ENCODE results near the gene SPRING1.

SPRING1 gene

DNA sequence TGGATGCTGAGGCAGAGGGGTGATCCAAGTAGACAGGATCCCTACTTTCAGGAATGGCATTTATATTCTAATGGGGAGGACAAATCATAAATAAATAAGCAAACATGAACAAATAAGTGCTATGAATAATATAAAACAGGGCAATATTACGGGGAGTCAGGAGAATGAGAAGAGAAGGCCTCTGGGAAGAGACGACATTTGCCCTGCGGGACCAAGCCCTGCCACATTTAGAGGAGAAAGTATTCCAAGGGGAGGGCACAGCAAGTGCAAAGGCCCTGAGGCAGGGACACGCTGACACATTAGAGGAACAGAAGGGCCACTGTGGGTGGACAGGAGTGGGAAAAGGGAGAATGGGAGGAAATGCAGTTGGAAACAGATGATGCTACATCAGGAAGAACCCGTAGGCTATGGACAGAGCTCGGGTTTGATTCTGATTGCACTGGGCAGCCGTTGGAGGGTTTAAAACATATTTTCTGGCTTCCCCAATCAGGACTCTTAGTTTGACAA lies 1.6 kb upstream of the SPRING1 start:
- DNase-seq, result no peak

DNA sequence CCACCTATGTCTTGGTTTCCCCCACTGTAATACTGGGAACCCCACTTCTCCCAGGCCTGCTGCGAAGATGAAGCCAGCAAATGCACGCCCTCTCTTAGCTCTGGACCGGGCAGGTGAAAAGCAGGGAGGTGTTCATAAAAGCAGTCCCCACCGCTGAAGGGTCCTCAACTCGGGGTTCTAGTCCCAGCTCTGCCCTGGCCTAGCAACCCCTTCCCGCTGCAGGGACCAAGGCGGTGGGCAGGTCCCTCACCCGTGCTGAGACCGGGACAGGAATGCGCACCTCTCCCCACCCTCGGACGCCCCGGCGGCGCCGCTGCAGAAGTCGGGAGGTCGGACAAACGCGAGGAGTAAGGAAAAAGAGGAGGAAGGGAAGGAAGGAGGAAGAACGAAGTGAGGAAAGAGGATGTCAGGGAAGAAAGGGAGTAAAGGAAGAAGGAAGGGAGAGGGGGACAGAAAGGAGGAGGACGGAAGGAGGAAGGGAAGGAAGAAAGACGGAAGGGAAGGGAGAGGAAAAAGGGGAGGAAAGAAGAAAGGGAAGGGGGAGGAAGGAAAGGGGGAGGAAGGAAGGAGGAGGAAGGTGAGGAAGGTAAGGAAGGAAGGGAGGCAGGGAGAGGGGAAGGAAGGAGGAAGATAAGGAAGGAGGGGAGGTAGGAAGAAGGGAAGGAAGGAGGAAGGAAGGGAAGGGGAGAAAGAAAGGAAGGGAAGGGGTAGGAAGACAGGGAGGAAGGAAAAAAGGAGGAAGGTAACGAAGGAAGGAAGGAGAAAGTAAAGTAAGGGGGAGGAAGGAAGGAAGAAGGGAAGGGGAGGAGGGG lies 701 bp downstream of the SPRING1 start:
- peak; percentile 26 for DNase-seq

DNA sequence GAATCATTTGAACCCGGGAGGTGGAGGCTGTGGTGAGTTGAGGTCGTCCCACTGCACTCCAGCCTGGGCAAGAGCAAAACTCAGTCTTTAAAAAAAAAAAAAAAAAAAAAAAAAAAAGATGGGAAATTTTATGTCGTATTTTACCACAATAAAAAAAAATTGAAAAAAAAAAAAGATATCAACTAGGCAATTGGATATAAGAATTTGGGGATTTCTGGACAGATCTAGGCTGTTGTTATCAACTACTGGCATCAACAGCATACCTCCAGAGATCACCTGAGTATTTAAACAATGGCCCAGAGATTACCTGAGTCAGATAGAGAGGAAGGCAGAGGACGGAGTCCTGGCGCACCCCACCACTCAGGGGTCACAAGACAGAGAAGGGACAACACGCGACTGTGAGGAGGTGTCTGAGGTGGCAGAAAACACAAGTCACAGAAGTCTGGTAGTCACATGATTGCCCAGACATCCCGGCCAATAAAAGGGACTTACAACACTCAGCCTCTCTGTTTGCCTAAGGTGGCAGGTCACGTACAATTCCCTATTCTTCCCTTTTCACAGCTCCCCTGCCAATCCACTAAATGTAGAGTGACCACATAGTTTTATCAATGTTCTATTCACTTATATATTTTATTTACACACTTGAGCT lies 1.8 kb downstream of the SPRING1 start:
- no peak for DNase-seq

DNA sequence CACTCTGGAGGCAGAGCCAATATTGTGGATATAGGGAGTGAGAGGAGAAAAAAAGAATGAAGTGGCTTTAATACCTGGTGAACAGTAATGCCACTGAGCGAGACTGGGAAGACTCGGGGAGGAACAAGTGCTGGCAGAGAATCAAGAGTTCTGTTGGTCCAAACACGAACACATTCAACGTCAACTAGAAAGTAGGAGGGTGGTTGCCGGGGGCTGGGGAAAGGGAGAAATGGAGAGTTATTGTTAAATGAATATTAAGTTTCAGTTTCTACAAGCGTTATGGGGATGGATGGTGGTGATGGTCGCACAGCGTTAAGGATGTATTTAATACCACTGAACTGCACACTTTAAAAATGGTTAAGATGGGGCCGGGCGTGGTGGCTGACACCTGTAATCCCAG lies 2.8 kb downstream of the SPRING1 start:
- DNase-seq, result no peak

DNA sequence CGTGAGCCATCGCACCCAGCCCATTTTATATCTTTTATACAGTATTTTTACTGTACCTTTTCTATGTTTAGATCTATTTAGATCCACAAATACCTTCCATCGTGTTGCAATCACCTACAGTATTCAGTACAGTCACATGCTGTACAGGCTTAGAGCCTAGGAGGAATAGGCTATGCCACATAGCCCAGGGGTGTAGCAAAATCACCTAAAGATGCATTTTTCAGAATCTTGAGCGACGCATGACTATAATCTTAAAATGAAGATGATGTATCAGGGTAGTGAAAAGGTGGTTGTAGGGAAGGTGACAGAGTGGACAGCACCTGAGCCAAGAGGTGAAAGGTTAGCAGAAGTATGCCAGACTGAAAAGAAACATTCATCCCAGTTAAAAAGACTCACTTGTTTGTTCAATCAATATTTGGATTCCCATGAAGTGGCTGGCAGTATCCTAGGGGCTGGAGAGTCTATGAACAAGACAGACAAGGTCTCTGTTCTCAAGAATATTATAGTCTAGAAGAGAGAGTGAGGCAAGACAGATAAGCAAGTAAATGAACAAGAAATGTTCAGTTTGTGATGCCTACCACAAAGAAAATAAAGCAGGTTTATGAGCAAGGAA lies 3.6 kb downstream of the SPRING1 start:
- no peak for DNase-seq

DNA sequence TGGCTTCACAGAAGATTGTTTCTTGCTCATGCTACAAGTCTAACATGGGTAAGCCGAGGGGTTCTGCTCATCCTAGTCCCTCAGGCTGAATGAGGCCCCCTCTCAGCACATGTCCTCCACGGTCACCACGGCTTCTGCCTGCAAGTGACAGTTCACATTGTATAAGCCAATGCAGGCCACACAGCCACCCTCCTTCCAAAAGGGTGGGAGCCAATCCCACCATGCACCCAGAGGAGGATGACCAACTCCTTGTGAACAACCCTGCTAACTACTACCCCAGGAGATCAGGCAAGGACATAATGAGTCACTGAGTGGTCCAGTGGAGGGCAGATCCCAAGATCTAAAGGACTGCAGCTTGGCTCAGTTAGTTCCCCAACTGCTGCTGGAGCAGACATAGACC lies 6.1 kb downstream of the SPRING1 start:
- DNase-seq, result no peak

DNA sequence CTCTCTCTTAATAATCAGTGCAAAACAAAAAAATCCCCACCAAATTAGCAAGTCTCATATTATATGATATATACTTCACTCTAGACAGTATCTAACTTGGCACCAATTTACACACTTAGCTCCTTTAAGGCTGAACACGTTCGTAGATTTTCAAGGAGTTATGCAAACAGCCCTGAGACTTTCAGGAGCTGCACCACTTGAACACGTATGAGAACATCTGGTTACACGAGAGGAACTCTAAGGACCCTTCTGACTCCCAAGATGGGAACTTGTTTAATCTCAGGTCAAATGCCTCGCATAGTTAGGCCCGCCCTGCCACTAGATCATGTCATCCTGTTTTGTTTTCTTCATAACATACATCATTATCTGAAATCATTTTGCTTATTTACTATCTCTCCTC lies 10.0 kb downstream of the SPRING1 start:
- DNase-seq, result no peak

DNA sequence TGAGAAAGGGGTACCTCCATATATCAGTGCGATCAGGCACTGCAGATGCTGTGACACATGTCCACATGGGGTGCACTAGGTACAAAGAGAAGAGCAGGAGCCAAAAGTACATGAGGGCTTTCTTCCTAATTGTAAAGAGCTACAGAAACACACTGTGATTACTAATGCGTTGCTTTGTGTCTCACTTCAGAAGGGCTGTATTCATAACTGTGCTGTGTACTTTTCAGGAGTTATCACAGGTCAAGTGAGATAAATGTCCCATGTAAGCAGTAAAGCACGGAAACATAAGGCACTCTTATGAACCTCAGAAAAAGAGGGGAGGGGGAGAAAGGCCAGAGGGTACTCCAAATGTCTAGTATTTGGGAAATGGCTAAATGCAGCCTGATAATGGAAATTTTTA lies 10.6 kb downstream of the SPRING1 start:
- no peak for DNase-seq

DNA sequence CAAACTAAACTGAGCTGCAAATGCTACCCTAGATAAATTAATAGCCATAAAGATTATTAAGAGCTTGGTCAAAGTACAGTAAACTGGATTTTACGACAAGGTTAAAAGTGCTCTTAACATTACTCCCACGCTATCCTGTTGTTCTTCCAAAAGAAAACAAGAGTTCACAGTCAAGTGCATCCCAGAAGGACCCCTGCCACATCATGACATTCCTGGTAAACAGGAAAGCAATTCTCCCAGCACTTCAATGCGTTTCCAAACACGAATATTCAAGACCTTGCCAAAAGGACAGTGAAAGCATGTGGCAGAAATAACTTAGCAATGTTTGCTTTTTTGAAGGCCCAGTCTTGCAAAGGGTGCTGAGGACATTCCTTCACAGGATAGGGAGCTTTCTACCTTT lies 11.2 kb downstream of the SPRING1 start:
- no peak for DNase-seq

DNA sequence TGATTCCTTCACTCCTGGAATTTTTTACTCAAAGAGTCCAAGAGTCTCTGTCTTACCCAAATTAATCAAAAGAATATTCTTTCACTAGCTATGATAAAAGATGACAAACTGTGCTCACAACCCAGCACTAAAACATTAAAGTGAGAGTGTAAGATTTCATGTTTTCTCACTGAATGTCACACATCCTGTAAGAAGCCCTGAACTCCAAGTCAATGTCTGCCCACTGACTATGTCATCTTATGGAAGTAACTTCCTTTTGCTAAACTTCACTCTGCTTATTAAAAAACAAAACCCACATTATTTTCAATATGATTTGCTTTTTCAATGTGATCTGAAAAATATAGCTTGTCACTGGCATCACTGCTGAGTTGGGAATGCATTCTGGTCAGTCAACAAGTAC lies 15.6 kb downstream of the SPRING1 start:
- DNase-seq, result no peak

DNA sequence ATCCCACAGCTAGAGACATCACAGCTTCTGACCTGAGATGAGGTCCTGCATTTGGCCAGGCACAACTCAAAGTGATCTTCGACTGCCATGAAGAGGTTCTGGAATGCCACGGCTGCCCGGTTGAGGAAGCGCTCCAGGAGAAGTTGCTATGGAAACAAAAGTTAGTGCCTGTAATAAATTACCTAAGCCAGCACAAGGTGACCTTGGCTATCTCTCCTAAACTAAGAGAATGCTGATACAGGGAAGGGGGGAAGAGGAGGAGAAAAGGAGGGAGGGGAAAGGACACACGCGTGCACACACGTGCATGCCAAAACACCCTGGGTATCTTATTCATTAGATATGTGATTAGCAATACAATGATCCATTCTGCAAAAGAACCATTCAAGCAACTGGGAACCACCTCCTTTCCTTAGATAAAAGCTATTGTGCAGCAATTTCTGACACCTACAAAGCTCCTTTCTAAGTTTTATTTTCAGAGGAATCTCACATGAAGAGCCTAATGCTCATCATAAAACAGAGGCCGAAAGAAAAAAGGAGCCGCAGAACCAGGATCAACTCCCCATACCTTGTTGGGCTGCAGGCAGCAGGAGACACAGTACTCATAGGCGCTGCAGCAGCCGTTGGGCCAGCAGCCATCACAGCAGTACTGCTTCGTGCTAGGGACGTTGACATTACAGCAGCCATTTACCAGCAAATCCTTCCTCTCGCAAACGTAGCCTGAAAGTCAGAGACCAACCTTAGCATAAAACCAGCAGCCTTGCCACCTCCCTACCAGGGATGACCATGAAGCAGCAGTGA lies 17.9 kb downstream of the SPRING1 start:
- no peak for DNase-seq

DNA sequence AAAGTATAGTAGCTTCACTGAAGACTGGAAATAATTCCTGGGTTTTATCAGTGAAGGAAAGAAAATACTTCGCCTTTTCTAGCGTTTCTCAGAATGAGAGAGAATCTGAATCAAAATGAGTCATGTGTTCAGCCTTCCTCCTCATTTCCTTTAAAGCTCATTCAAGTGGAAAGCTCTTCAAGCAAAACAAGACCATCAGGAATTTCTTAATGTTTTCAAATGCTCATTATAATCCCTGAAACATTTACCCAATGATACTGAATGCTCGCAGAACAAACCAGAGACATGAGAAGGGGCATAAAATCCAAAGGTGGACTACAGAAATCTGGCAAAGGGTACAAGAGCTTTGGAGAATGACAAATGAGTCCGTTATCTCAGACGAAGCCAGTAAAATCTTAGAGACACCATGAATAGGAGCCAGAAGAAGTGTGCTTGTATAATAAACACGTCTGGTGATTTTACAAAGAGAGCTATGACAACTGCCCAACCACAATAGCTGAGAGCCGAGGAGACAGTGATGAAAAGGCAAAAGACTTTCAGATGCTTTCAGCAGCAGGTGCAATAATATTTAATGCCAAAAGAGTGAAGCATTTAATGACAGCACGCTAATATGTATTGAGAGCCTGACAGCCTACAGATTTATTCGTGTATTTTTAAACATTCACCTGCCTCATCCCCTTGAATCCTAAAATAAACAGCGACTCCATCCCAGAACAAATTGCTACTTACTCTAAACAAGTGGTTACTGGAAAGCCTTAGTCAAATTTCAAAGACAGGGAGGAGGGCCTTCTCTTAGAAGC lies 19.0 kb downstream of the SPRING1 start:
- peak; percentile 66 for DNase-seq

DNA sequence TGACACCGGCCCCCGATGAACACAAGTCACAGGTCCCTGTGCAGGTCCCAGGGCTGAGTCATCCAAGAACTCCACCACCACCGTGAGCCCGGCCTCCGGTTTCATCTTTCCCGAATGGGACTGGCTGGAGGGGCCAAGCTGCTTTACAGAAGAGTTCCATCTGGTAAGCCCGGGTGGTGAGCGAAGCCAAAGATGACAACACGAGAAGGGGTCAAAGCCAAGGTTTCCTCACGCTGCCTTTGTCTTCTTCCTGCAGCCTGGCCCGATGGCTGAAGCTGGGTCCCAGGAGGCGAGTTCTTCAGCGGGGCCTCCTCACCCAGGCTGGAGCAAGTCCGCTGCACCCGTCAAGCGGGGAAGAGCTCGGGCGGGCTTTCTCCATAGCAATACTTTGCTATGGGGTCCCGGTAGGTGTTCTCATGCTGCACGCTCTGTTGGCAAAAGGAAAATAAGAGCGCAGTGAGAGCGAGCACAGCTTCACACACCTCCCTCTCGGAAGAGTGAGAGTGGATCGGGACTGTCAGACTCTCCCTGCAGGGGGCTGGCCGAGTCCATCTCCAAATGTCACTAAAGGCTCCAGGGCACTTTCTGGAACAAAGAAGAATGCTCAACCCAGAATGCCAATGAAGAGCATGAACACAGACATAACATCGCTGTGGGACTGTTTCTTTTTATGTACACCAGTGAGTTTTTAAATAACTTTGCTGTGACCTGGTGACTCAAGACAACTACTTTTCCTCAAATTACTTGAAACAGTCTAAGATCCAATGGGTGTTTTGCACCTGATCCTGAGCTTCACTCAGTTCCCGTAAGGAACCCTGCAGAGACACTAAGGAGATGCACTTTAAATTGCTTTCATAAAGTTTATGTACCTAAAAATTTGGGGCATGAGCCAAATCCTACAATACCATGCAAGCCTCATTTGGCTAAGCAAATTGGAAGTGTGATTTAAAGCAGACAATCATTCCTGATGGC lies 20.1 kb downstream of the SPRING1 start:
- peak; percentile 75 for DNase-seq

DNA sequence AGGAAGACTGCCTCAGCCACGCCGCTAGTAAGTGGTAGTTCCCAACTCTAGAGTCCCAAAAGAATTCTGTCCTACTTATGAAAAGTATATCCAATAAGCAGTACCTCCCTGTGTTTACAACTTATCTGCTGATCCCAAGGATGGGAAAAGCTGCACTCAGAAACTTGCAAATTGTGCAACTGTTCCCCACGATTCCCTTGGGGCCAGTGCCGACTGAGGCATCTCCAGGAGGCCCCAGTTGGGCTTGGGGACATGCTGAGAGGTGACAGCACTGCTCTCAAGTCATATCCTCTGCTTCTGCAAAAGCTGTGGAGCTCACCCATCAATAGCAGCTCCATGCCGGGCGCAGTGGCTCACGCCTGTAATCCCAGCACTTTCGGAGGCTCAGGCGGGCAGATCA lies 23.7 kb downstream of the SPRING1 start:
- no peak for DNase-seq

DNA sequence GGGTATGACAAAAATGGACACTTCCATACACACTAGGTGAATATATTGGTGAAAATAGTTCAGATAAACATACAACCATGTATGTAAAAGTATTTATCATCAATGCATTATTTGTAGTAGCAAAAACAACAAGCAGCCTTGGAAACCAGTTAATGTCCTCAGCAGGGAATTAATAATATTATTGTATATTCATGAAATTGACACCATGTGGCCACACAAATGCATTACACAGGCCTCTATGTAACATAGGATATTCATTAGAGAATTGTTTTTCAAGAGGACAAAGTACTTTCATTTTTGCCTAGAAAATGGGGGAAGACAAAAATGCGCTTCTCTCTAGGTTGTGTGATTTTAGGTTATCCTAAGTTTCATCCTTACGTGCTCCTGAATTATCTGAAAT lies 24.3 kb downstream of the SPRING1 start:
- DNase-seq, result no peak

DNA sequence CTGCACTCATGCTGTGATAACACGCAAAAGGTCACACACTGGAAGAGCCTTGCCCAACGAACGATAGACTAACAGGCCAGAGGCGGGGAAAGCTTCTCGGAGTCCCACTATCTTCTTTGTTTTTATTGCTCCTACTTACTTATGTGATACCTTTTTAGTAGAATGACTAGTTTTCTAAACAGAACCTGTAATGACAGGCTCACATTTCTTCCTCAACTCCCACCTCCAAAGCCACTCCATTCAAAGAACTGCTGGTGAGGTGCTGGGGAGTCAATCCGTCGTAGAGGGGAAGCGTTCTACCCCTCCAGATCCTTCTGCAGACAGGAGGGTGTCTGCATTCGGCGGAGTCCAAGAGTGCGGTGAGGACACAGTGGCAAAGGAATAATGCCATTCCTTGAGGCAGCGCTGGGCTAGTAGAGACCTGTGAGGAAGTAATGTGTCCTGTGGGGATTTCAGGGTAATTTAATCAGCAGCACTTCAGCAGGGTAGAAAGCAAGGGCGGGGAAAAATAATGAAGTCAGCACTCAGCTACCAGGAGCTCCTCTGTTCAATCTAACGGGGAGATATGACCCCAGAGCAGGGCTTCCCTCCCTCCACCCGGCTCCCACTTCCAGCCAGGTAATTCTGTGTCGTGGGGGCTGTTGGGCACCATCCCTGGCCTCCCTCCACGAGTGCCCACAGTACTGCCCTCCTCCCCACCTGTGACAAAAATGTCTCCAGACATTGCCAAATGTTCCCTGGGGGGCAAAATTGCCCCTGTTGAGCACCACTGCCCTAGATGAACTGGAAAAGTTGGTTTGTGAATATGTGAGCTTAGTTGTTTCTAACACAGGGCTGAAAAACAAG lies 25.2 kb downstream of the SPRING1 start:
- DNase-seq, result no peak

DNA sequence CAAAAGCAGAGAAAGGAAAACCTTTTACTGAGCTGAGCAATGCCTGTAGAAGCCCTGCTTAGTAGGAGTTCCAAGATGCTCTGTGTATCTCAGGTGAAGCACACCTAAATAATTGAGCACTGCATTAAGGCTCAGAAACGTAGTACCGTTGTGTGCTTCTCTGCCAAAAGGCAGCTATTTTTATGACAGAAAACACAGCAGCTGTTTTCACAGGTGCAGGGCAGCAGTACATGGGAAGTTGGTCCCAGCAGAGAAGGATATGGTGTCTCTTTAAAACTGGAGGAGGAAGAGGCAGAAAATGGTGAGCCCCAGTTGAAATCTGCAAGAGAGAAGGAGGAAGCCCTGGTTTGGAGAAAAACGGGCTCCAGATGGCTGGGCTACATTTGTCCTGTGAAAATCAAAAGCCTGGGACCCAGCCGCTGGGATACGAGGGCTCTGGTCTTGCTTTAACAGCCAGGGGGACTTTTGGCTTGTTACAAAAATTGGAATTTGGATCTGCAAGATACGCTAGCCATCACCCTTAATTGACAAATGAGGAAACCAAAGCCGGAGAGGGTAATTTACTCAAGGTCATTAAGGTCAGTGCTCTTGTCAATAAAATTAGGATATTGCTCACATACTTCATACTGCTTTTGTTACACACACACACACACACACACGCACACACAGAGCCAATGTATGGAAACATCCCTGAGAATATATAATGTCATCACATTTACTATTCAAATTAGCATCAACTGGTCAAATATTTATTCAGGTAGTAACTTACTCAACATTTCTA lies 27.3 kb downstream of the SPRING1 start:
- peak; percentile 79 for DNase-seq

DNA sequence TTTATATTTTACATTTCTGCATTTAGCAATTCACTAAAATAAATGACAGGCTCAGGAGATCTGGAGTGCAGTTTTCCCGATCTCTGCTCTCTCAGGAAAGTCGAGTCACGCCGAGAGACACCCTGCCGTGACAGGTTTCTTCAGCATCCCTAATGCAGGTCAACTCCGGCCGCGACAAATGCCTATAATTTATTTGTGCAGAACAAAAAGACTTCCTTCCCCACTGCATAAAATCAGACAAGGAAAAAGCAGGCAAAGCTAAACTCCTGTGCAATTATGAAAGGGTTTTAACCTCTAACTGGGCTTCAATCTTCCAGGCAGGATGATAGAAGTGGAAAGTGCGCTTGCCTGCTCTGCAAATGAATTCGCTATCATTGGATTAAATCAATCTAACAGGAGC lies 28.1 kb downstream of the SPRING1 start:
- no peak for DNase-seq
